ENCODE results near the gene ZNF92. TPM values are rescaled to one million over a fixed set of nuclear protein-coding genes. Genes with fewer than 3 reads are reported as not detected.
"Not testable (repeated sequence)": the region's sequence is repeated elsewhere in the genome, so short reads cannot be mapped to it uniquely, and the experiment has no call there.

The ZNF92 gene
- total RNA-seq, 1 donor from 2014 or later, result 11.3 TPM

GRCh38 chr7:65411249-65411648 lies 37.6 kb downstream of the ZNF92 start:
- H3K4me1 ChIP-seq (ENCODE audit: insufficient read depth, low read length), result no peaks in the 10 kb centered on the region
- DNase-seq (ENCODE audit: low read depth) (no peak), FAIRE-seq (no peak)
- Mint-ChIP-seq H3K36me3 (ENCODE audit: low read depth, unreplicated experiment) (no peaks in the 10 kb centered on the region), H3K9me3 (ENCODE audit: unreplicated experiment) (peaks cover 32% of the 10 kb centered on the region), H3K27me3 (ENCODE audit: low read depth, unreplicated experiment) (peaks cover 13% of the 10 kb centered on the region), H3K4me3 (ENCODE audit: unreplicated experiment) (no peak overlapping the region), H3K27ac (ENCODE audit: unreplicated experiment) (no peak overlapping the region), H3K4me1 (ENCODE audit: low read depth, unreplicated experiment) (no peaks in the 10 kb centered on the region)
- no peak for TF ChIP-seq EZH2 (IDR thresholded peaks at IDR 0.05; ENCODE audit: insufficient read depth, low read length)
- TF ChIP-seq, protein P1, sequence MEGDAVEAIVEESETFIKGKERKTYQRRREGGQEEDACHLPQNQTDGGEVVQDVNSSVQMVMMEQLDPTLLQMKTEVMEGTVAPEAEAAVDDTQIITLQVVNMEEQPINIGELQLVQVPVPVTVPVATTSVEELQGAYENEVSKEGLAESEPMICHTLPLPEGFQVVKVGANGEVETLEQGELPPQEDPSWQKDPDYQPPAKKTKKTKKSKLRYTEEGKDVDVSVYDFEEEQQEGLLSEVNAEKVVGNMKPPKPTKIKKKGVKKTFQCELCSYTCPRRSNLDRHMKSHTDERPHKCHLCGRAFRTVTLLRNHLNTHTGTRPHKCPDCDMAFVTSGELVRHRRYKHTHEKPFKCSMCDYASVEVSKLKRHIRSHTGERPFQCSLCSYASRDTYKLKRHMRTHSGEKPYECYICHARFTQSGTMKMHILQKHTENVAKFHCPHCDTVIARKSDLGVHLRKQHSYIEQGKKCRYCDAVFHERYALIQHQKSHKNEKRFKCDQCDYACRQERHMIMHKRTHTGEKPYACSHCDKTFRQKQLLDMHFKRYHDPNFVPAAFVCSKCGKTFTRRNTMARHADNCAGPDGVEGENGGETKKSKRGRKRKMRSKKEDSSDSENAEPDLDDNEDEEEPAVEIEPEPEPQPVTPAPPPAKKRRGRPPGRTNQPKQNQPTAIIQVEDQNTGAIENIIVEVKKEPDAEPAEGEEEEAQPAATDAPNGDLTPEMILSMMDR (IDR thresholded peaks at IDR 0.05; ENCODE audit: insufficient read depth, low read depth, low read length), result no peak
- no peak overlapping the region for H3K27ac ChIP-seq (ENCODE audit: low read depth, low read length)
- no peak overlapping the region for H2AFZ ChIP-seq (ENCODE audit: low read depth, low read length)
- H4K20me1 ChIP-seq (ENCODE audit: insufficient read depth, low read length), result no peaks in the 10 kb centered on the region
- peaks cover 3% of the 10 kb centered on the region for H3K9me3 ChIP-seq (ENCODE audit: insufficient read depth, low read depth, low read length)
- H3K27me3 ChIP-seq (ENCODE audit: insufficient read depth, low read length), result no peaks in the 10 kb centered on the region
- no peaks in the 10 kb centered on the region for H3K79me2 ChIP-seq (ENCODE audit: insufficient read depth, low read length)
- H3K36me3 ChIP-seq (ENCODE audit: insufficient read depth, low read length), result no peaks in the 10 kb centered on the region
- H3K4me2 ChIP-seq (ENCODE audit: low read length), result no peak overlapping the region
- no peak overlapping the region for H3K9ac ChIP-seq (ENCODE audit: low read length)
- H3K4me3 ChIP-seq (ENCODE audit: insufficient read depth, low read depth, low read length), result no peak overlapping the region

- TF ChIP-seq, protein P1 (IDR thresholded peaks at IDR 0.05; ENCODE audit: insufficient read depth, low read depth, low read length), result no peak
- no peak for TF ChIP-seq EZH2 (IDR thresholded peaks at IDR 0.05; ENCODE audit: insufficient read depth, low read length)
- Histone ChIP-seq H2AFZ (ENCODE audit: low read depth, low read length) (no peak overlapping the region), H3K9ac (ENCODE audit: low read length) (no peak overlapping the region), H3K27ac (ENCODE audit: low read depth, low read length) (no peak overlapping the region), H4K20me1 (ENCODE audit: insufficient read depth, low read length) (no peaks in the 10 kb centered on the region), H3K4me3 (ENCODE audit: insufficient read depth, low read depth, low read length) (no peak overlapping the region), H3K79me2 (ENCODE audit: insufficient read depth, low read length) (no peaks in the 10 kb centered on the region), H3K36me3 (ENCODE audit: insufficient read depth, low read length) (no peaks in the 10 kb centered on the region), H3K9me3 (ENCODE audit: insufficient read depth, low read depth, low read length) (peaks cover 4% of the 10 kb centered on the region), H3K4me2 (ENCODE audit: low read length) (no peak overlapping the region), H3K4me1 (ENCODE audit: insufficient read depth, low read length) (no peaks in the 10 kb centered on the region), H3K27me3 (ENCODE audit: insufficient read depth, low read length) (no peaks in the 10 kb centered on the region)
- Mint-ChIP-seq H3K36me3 (ENCODE audit: low read depth, unreplicated experiment) (no peaks in the 10 kb centered on the region), H3K27ac (ENCODE audit: unreplicated experiment) (no peak overlapping the region), H3K4me1 (ENCODE audit: low read depth, unreplicated experiment) (no peaks in the 10 kb centered on the region), H3K27me3 (ENCODE audit: low read depth, unreplicated experiment) (peaks cover 14% of the 10 kb centered on the region), H3K4me3 (ENCODE audit: unreplicated experiment) (no peak overlapping the region), H3K9me3 (ENCODE audit: unreplicated experiment) (peaks cover 33% of the 10 kb centered on the region)
- DNase-seq (ENCODE audit: low read depth) (no peak), FAIRE-seq (no peak)
Observed at GRCh38 chr7:65422670-65423069, 49.0 kb downstream of the ZNF92 start.

GRCh38 chr7:65423286-65423685 lies 49.6 kb downstream of the ZNF92 start:
- H3K9me3 Mint-ChIP-seq (ENCODE audit: unreplicated experiment), result peaks cover 36% of the 10 kb centered on the region
- H3K4me2 ChIP-seq (ENCODE audit: low read length); H3K27me3 ChIP-seq (ENCODE audit: insufficient read depth, low read length); H3K36me3 ChIP-seq (ENCODE audit: insufficient read depth, low read length); DNase-seq (ENCODE audit: low read depth); H3K79me2 ChIP-seq (ENCODE audit: insufficient read depth, low read length); H3K4me1 ChIP-seq (ENCODE audit: insufficient read depth, low read length); H3K4me1 Mint-ChIP-seq (ENCODE audit: low read depth, unreplicated experiment); H3K9ac ChIP-seq (ENCODE audit: low read length); H3K27ac Mint-ChIP-seq (ENCODE audit: unreplicated experiment); H3K4me3 Mint-ChIP-seq (ENCODE audit: unreplicated experiment); H3K36me3 Mint-ChIP-seq (ENCODE audit: low read depth, unreplicated experiment); H3K4me3 ChIP-seq (ENCODE audit: insufficient read depth, low read depth, low read length); H3K9me3 ChIP-seq (ENCODE audit: insufficient read depth, low read depth, low read length); H2AFZ ChIP-seq (ENCODE audit: low read depth, low read length); FAIRE-seq; H3K27ac ChIP-seq (ENCODE audit: low read depth, low read length); H4K20me1 ChIP-seq (ENCODE audit: insufficient read depth, low read length): not testable (repeated sequence)
- H3K27me3 Mint-ChIP-seq (ENCODE audit: low read depth, unreplicated experiment), result peaks cover 12% of the 10 kb centered on the region
